ENCODE results near the gene MOK.

Gene MOK

DNA sequence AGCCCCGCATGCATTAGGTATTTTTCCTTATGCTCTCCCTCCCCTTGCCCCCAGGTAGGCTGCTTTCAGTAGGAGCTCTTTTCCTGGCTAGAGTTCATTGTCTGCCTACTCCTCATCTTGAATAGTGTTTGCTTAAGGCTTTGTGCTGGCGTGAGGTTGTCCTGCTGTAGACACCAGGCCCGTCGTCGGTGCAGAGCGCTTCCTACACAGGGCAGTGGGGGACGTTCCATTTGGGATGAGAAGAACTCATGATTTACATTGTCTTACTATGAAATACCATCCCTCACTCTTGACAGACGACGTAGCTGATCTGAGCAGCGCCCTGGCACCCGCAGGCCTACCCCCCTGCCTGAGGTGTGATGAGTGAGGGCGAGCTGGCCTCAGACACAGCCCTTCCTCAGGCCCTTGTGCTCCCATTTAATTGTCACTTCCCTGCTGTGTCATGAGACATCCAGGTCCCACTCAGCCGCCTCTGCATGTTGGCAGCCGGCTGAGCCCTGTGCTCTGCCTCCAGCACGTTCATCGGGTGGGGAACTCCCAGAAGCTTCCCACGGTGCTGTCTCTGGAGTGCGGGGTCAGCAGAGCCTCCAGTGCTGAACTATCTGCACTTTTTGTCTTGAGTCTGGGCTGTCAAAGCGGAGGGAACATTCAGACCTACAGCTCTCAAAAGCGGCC lies 89.3 kb downstream of the MOK start:
- DNase-seq (ENCODE audit: low spot score): no peak
- TF ChIP-seq, protein P1, sequence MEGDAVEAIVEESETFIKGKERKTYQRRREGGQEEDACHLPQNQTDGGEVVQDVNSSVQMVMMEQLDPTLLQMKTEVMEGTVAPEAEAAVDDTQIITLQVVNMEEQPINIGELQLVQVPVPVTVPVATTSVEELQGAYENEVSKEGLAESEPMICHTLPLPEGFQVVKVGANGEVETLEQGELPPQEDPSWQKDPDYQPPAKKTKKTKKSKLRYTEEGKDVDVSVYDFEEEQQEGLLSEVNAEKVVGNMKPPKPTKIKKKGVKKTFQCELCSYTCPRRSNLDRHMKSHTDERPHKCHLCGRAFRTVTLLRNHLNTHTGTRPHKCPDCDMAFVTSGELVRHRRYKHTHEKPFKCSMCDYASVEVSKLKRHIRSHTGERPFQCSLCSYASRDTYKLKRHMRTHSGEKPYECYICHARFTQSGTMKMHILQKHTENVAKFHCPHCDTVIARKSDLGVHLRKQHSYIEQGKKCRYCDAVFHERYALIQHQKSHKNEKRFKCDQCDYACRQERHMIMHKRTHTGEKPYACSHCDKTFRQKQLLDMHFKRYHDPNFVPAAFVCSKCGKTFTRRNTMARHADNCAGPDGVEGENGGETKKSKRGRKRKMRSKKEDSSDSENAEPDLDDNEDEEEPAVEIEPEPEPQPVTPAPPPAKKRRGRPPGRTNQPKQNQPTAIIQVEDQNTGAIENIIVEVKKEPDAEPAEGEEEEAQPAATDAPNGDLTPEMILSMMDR (IDR thresholded peaks at IDR 0.05; ENCODE audit: extremely low read depth, missing control alignments): no peak

DNA sequence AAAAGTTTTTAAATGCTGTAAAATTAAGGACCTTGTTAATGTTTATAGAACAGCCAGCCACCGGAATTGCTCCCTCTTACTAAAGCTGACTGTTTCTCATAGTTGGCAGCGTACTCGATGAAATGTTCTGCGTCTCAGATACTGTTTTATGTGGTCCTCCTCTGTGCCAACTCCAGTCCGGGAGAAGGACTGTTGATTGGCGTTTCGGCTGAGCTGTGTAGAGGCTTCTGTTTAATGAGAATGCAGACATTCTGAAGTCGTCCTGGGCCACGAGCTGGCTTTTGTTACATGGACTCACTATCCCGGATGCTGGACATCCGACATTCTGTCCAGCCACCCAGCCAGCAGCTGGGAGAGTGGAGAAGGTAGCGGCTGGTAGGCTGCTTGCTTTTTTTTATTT lies 89.9 kb downstream of the MOK start:
- TF ChIP-seq, protein P1 (IDR thresholded peaks at IDR 0.05; ENCODE audit: extremely low read depth, missing control alignments): no peak

DNA sequence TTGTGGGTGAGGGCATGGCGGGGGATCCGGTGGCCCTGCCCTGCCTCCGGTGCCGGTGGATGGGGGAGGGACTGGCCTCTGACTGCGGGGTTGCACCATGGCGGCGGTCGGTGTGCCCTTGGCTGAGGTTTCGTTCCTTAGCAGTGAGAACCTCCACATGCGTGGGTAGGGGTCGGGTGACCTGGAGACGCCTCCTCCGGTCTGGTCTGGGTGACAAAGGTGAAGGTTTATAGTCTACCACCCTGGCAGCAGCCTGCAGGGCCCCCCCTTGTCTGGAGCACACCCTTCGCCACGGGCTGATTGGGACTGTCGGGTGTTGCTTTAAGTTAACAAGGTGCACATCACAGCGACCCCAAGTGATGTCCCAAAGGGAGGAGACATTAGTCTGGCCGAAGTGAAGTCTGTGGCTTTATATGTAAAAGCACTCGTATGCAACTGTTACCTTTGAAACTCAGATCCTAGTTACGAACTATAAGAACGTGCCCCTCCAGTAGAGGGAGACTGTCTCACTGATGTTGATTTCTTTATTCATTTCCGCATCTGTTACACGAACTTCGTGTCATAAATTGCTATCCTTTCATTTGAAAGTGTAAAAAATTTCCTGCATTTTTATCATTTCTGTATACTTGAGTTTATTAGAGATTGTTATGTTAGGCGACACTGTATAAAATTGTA lies 90.8 kb downstream of the MOK start:
- no peak for DNase-seq (ENCODE audit: low spot score)
- TF ChIP-seq, protein P1 (IDR thresholded peaks at IDR 0.05; ENCODE audit: extremely low read depth, missing control alignments): no peak

More for the DNA sequence above, 89.9 kb downstream of the MOK start:
- DNase-seq (ENCODE audit: low spot score): no peak

DNA sequence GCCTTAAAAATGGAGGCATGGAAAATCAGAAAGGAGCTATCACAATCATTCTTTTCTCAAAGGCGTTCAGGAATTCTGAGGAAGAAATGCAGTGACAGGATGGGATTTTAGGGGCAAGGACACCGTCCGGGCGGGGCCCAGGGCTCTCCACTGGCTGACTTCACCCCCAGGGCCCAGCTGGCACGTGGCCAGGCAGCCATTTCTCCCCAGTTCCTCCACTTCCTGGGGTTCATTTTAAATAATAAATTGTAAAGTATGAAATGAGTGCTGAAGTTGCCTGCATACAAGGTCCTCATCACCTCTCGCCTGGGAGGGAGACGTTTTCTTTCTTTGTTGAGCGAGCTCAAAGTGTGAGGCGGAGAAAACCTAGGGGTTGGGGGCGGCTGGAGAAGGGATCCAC lies 91.5 kb downstream of the MOK start:
- no peak for DNase-seq (ENCODE audit: low spot score)
- TF ChIP-seq, protein P1 (IDR thresholded peaks at IDR 0.05; ENCODE audit: extremely low read depth, missing control alignments): no peak

DNA sequence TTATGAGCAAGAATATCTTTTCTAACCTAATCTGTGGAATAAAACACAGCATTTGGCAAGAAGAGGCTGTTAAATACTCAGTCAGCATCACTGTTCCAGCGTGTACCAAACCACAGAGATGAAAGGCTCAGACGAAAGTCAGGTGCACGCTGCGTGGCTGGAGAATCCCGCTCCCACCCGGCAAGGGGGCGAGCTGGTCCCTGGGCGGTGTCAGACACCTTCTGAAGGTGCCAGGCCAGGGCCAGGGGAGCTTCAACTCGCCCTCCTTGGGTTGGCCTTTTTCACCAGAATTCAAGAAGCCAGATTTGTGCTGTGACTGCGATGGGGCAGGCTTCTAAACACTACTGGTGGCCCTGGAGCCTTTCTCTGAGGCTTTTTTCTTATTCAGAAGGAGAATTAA lies 92.1 kb downstream of the MOK start:
- TF ChIP-seq, protein P1 (IDR thresholded peaks at IDR 0.05; ENCODE audit: extremely low read depth, missing control alignments): no peak

DNA sequence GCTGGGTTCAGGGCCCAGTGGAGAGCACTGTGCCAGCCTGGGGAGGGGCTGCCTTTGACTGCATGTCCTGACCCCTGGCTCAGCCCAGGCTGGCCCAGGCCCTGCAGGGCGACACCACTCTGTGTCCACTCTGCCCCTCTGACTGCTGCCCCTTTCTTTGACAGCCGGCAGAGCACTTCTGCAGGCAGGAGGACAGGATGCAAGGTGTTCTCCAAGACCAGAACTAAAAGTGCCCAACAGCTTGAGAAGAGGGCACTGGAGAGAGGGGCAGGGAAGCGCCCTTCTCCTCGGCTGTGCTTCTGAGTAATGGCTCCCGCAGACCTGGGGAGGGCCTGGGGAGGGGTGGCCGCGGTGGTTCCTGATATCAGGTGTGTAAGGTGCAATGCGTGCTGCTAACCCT lies 92.6 kb downstream of the MOK start:
- no peak for DNase-seq (ENCODE audit: low spot score)
- TF ChIP-seq, protein P1 (IDR thresholded peaks at IDR 0.05; ENCODE audit: extremely low read depth, missing control alignments): no peak

More for the DNA sequence above, 92.1 kb downstream of the MOK start:
- DNase-seq (ENCODE audit: low spot score): no peak

DNA sequence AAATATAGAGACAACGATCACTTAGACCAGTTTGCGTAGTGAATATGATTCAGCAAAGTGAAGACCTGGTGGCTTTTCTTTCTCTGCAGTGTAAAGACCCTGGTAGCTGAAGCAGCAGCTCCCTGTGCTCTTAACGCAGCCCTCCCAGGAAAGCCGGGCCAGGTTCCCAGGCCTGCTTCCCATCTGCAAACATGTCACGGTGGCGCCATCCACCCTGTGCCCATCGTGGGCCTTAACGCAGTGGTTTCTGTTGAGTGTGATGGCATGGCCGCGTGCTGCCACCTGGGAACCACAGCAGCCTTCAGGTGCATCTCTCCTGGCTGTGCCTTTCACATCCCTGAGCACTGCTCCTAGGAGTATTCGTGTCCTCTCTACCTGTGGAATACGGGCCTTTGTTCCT lies 93.7 kb downstream of the MOK start:
- DNase-seq (ENCODE audit: low spot score): no peak
- TF ChIP-seq, protein P1 (IDR thresholded peaks at IDR 0.05; ENCODE audit: extremely low read depth, missing control alignments): no peak
